IMR-90 (cell line): ENCODE measurements around the gene NOD1. TPM values are rescaled to one million over a fixed set of nuclear protein-coding genes. Genes with fewer than 3 reads are reported as not detected.

Experiments
- ATAC-seq: fragments of 200-7000 bp; cut with Tn5 transposase; 2 replicates; pipeline ENCODE4 v1.9.1; 2020; ENCODE audit warnings: low read depth, mild to moderate bottlenecking, moderate library complexity
- BruUV-seq: library from RNA; stranded (reverse); fragments of 400-500 nt; replicated peaks from 2 replicates; lab custom pipeline; 2021; lab: Mats Ljungman, UMichigan
- CTCF ChIA-PET: fragments of 300-600 bp; formaldehyde crosslinking; extraction: SDS; loops from one replicate; lab custom pipeline; 2021; ENCODE audit warnings: antibody characterized with exemption; lab: Yijun Ruan, JAX
- POLR2A ChIA-PET: fragments of 300-600 bp; sonication (Branson Sonifier 250); formaldehyde crosslinking; loops from one replicate; lab custom pipeline; 2022; ENCODE audit warnings: antibody characterized with exemption; ENCODE audit not compliant: unreplicated experiment; lab: Charles Lee
- DNase-seq: peaks from one replicate; pipeline ENCODE4 v3.0.0; 2013
- H2AFZ ChIP-seq: replicated peaks from 2 replicates; pipeline ENCODE3; 2013; ENCODE audit warnings: low read length, mild to moderate bottlenecking; ENCODE audit not compliant: poor library complexity
- H2AK5ac ChIP-seq: 2 replicates; pipeline ENCODE4 v1.6.1; 2013; ENCODE audit warnings: low read depth, low read length, inconsistent platforms
- H2AK9ac ChIP-seq: replicated peaks from 2 replicates; pipeline ENCODE3; 2013; ENCODE audit warnings: mild to moderate bottlenecking, low read depth, low read length, moderate library complexity; ENCODE audit not compliant: poor library complexity
- H2BK120ac ChIP-seq: 2 replicates; pipeline ENCODE4 v1.6.1; 2013; ENCODE audit warnings: low read depth, low read length, inconsistent platforms
- H2BK15ac ChIP-seq: 3 replicates; pipeline ENCODE4 v1.6.1; 2013; ENCODE audit warnings: low read depth, low read length, inconsistent platforms
- H2BK20ac ChIP-seq: 2 replicates; pipeline ENCODE4 v1.6.1; 2013; ENCODE audit warnings: low read depth, mild to moderate bottlenecking, inconsistent platforms, low read length, moderate library complexity
- H2BK5ac ChIP-seq: 2 replicates; pipeline ENCODE4 v1.6.1; 2013; ENCODE audit warnings: mild to moderate bottlenecking, low read depth, low read length, inconsistent platforms; ENCODE audit not compliant: poor library complexity, severe bottlenecking
- H3K14ac ChIP-seq: replicated peaks from 2 replicates; pipeline ENCODE4 v1.6.1; 2013; ENCODE audit warnings: low read depth, low read length, inconsistent platforms
- H3K18ac ChIP-seq: 2 replicates; pipeline ENCODE4 v1.6.1; 2013; ENCODE audit warnings: low read depth, low read length, control low read depth
- H3K23ac ChIP-seq: 2 replicates; pipeline ENCODE4 v1.6.1; 2013; ENCODE audit warnings: low read depth, low read length, inconsistent platforms
- H3K27ac ChIP-seq: 2 replicates; pipeline ENCODE4 v1.5.1; 2013; ENCODE audit warnings: mild to moderate bottlenecking, control low read depth, low read length; ENCODE audit not compliant: insufficient read depth
- H3K27me3 ChIP-seq: 2 replicates; pipeline ENCODE4 v1.6.1; 2013; ENCODE audit warnings: low read length; ENCODE audit not compliant: control insufficient read depth, insufficient read depth
- H3K36me3 ChIP-seq: 2 replicates; pipeline ENCODE4 v1.6.1; 2013; ENCODE audit warnings: low read length, mixed read lengths; ENCODE audit not compliant: control insufficient read depth, insufficient read depth
- H3K4ac ChIP-seq: 2 replicates; pipeline ENCODE4 v1.6.1; 2013; ENCODE audit warnings: low read depth, low read length, inconsistent platforms
- H3K4me1 ChIP-seq: 2 replicates; pipeline ENCODE4 v1.6.1; 2013; ENCODE audit warnings: low read length, mixed read lengths; ENCODE audit not compliant: control insufficient read depth, insufficient read depth
- H3K4me2 ChIP-seq: 2 replicates; pipeline ENCODE4 v1.6.1; 2013; ENCODE audit warnings: low read depth, mild to moderate bottlenecking, control low read depth, low read length, moderate library complexity
- H3K4me3 ChIP-seq: 2 replicates; pipeline ENCODE4 v1.5.1; 2013; ENCODE audit warnings: low read depth, mild to moderate bottlenecking, control low read depth, low read length, moderate library complexity; ENCODE audit not compliant: insufficient read depth
- H3K56ac ChIP-seq: 2 replicates; pipeline ENCODE4 v1.6.1; 2013; ENCODE audit warnings: low read length, inconsistent platforms; ENCODE audit not compliant: insufficient read depth; ENCODE audit errors: extremely low read depth
- H3K79me1 ChIP-seq, 2 experiments: 2 replicates each; pipeline ENCODE4 v1.6.1; 2013; ENCODE audit warnings: low read length in 2 of 2, inconsistent platforms in 1 of 2, low read depth in 1 of 2
- H3K9ac ChIP-seq: 2 replicates; pipeline ENCODE4 v1.6.1; 2013; ENCODE audit warnings: low read depth, low read length, control low read depth
- H3K9me1 ChIP-seq: 2 replicates; pipeline ENCODE4 v1.6.1; 2013; ENCODE audit warnings: low read length, inconsistent platforms; ENCODE audit not compliant: insufficient read depth
- H3K9me3 ChIP-seq: 2 replicates; pipeline ENCODE4 v1.6.1; 2013; ENCODE audit warnings: low read length; ENCODE audit not compliant: control insufficient read depth, insufficient read depth
- H4K20me1 ChIP-seq: 2 replicates; pipeline ENCODE4 v1.6.1; 2013; ENCODE audit warnings: low read length, inconsistent platforms; ENCODE audit not compliant: insufficient read depth
- H4K5ac ChIP-seq: 2 replicates; pipeline ENCODE4 v1.6.1; 2013; ENCODE audit warnings: mild to moderate bottlenecking, low read depth, low read length, control low read depth
- H4K8ac ChIP-seq, 2 experiments: 2 replicates each; pipeline ENCODE4 v1.6.1; 2013; ENCODE audit warnings: low read depth in 2 of 2, low read length in 2 of 2, control low read depth in 1 of 2, inconsistent platforms in 1 of 2
- H4K91ac ChIP-seq: 2 replicates; pipeline ENCODE4 v1.6.1; 2013; ENCODE audit warnings: low read depth, low read length, inconsistent platforms; ENCODE audit not compliant: insufficient read depth
- CEBPB ChIP-seq: IDR thresholded peaks from 2 replicates; pipeline ENCODE4 v1.6.1; 2012; ENCODE audit warnings: low read depth, low read length, improper control_type of control experiment
- CHD1 ChIP-seq: IDR thresholded peaks from 2 replicates; pipeline ENCODE4 v1.6.1; 2012; ENCODE audit warnings: low read depth, low read length, improper control_type of control experiment
- MAFK ChIP-seq: IDR thresholded peaks from 2 replicates; pipeline ENCODE4 v1.6.1; 2012; ENCODE audit warnings: low read depth, low read length, improper control_type of control experiment
- MAZ ChIP-seq: IDR thresholded peaks from 2 replicates; pipeline ENCODE4 v1.6.1; 2012; ENCODE audit warnings: low read depth, mild to moderate bottlenecking, low read length, improper control_type of control experiment, moderate library complexity, borderline replicate concordance
- MXI1 ChIP-seq: IDR thresholded peaks from 2 replicates; pipeline ENCODE4 v1.6.1; 2012; ENCODE audit warnings: low read depth, mild to moderate bottlenecking, low read length, moderate library complexity, borderline replicate concordance
- NFE2L2 ChIP-seq: fragments of 150-350 bp; IDR thresholded peaks from 2 replicates; pipeline ENCODE4 v1.6.1; 2016; ENCODE audit warnings: low read depth, mild to moderate bottlenecking, low read length
- RCOR1 ChIP-seq: IDR thresholded peaks from 2 replicates; pipeline ENCODE4 v1.6.1; 2012; ENCODE audit warnings: mild to moderate bottlenecking, low read length, improper control_type of control experiment; ENCODE audit not compliant: insufficient replicate concordance
- RFX5 ChIP-seq: IDR thresholded peaks from 2 replicates; pipeline ENCODE4 v1.8.0; 2012; ENCODE audit warnings: low read depth, mild to moderate bottlenecking, low read length, moderate library complexity
- SMC3 ChIP-seq: fragments of 150-350 bp; IDR thresholded peaks from 2 replicates; pipeline ENCODE4 v1.6.1; 2016; ENCODE audit warnings: low read depth, mild to moderate bottlenecking, antibody characterized with exemption, low read length, moderate library complexity
- WGBS, 2 experiments: methylation state at CpG; one replicate each; pipeline versions ENCODE4 v1.1.5 to v1.1.7; 2013; ENCODE audit warnings: missing lambda C conversion rate in 2 of 2; ENCODE audit not compliant: insufficient read length in 1 of 2; ENCODE audit errors: extremely low coverage in 2 of 2; 5-methylcytosine and 5-hydroxymethylcytosine counted together
- dilution Hi-C: fragments of 300-500 bp; cut with HindIII; formaldehyde crosslinking; loops from one replicate; pipeline ENCODE4 v1.14.3; 2018; ENCODE audit warnings: low sequenced_read_pairs; ENCODE audit not compliant: unreplicated experiment
- in situ Hi-C: fragments of 300-500 bp; cut with MboI; formaldehyde crosslinking; loops from 3 replicates; pipeline ENCODE4 v1.14.3; 2019; ENCODE audit warnings: low sequenced_read_pairs, inconsistent platforms, mixed read lengths
- intact Hi-C: fragments of 100-400 bp; cut with micrococcal nuclease; formaldehyde crosslinking; loops from 2 replicates; pipeline ENCODE4 v1.10.0; 2022
- polyA plus RNA-seq, 3 experiments: library from polyadenylated mRNA; depleted of rRNA; stranded (reverse); fragments of >200 nt; gene quantifications; 2 replicates each; pipeline ENCODE4 v1.2.3, GENCODE V29; 2012; ENCODE audit warnings: low replicate concordance in 1 of 3
- total RNA-seq: library from RNA; depleted of rRNA; stranded (reverse); fragments of >200 nt; gene quantifications from 2 replicates; pipeline ENCODE4 v1.2.3, GENCODE V29; 2012
- TF ChIP-seq, protein P1 (sequence below): fragments of 150-350 bp; IDR thresholded peaks from 2 replicates; pipeline ENCODE4 v1.6.1; 2016; ENCODE audit warnings: low read depth, mild to moderate bottlenecking, low read length, moderate library complexity, borderline replicate concordance
- TF ChIP-seq, protein P2 (sequence below): conservative IDR thresholded peaks from 2 replicates; pipeline ENCODE4 v1.5.1; 2012; ENCODE audit warnings: mild to moderate bottlenecking, low read depth, low read length, improper control_type of control experiment

Gene NOD1
- total and polyA plus RNA-seq, 2 of the 4 experiments (the other 2 are of a cell fraction) = 1.8 to 3.0 TPM

DNA sequence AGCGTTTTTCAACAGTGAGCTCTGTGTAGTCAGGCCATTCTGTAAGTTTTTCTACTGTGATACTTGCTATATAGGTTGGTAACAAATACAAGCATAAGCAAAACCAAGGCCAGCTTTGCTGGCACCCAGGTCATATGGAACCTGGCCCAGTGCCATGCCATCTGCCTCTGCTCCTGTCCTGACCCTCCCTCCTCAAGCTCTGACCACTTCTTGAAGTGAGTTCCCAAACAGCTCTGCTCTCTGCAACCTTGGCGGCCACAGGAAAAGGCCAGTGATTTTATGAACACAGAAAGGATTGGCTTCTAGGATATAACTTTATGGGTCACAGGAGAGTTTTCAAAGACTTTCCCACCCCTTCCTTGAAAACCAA, 12.8 kb downstream of the NOD1 start:
- TF ChIP-seq, protein P1, sequence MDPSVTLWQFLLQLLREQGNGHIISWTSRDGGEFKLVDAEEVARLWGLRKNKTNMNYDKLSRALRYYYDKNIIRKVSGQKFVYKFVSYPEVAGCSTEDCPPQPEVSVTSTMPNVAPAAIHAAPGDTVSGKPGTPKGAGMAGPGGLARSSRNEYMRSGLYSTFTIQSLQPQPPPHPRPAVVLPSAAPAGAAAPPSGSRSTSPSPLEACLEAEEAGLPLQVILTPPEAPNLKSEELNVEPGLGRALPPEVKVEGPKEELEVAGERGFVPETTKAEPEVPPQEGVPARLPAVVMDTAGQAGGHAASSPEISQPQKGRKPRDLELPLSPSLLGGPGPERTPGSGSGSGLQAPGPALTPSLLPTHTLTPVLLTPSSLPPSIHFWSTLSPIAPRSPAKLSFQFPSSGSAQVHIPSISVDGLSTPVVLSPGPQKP = no peak
- TF ChIP-seq, protein P2, sequence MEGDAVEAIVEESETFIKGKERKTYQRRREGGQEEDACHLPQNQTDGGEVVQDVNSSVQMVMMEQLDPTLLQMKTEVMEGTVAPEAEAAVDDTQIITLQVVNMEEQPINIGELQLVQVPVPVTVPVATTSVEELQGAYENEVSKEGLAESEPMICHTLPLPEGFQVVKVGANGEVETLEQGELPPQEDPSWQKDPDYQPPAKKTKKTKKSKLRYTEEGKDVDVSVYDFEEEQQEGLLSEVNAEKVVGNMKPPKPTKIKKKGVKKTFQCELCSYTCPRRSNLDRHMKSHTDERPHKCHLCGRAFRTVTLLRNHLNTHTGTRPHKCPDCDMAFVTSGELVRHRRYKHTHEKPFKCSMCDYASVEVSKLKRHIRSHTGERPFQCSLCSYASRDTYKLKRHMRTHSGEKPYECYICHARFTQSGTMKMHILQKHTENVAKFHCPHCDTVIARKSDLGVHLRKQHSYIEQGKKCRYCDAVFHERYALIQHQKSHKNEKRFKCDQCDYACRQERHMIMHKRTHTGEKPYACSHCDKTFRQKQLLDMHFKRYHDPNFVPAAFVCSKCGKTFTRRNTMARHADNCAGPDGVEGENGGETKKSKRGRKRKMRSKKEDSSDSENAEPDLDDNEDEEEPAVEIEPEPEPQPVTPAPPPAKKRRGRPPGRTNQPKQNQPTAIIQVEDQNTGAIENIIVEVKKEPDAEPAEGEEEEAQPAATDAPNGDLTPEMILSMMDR = no peak
- TF ChIP-seq CEBPB (no peak), MXI1 (no peak), NFE2L2 (no peak), MAFK (no peak), MAZ (no peak), RFX5 (no peak), RCOR1 (no peak), CHD1 (no peak), SMC3 (no peak)
- WGBS, 2 experiments = no CpG with 5 or more reads among the region's 2 CpGs
- Histone ChIP-seq H2BK15ac (no peak overlapping the region), H3K23ac (no peak overlapping the region), H2AFZ (no peak overlapping the region), H3K4ac (no peak overlapping the region), H3K56ac (no peak overlapping the region), H4K20me1 (0 out of 2 replicates have a peak, but pooled peaks cover 4% of the 10 kb centered on the region), H2BK5ac (no peak overlapping the region), H3K14ac (no peak overlapping the region), H4K91ac (no peak overlapping the region), H3K9me1 (peaks cover 16% of the 10 kb centered on the region), H3K4me3 (no peak overlapping the region), H4K5ac (peak overlapping the region; percentile 67; the same call in 1 of the 2 replicates), H3K4me2 (peak overlapping the region; percentile 29), H2BK120ac (no peak overlapping the region), H2AK9ac (no peak overlapping the region), H3K18ac (peak overlapping the region; percentile 74), H3K9ac (no peak overlapping the region), H4K8ac (no peak overlapping the region), H2AK5ac (no peak overlapping the region), H3K79me1 (peaks cover 7 to 27% of the 10 kb centered on the region in 2 experiments), H3K9me3 (no peaks in the 10 kb centered on the region), H3K27ac (peak overlapping the region; percentile 85; the same call in 1 of the 2 replicates), H3K27me3 (no peaks in the 10 kb centered on the region), H3K36me3 (no peaks in the 10 kb centered on the region), H3K4me1 (peaks cover 31% of the 10 kb centered on the region), H2BK20ac (no peak overlapping the region)
- ATAC-seq = no peak; the same call in 1 of the 2 replicates
- no peak for DNase-seq
- POLR2A ChIA-PET = no interaction called here
- in situ Hi-C loops (no loop called here), dilution Hi-C loops (no loop called here), intact Hi-C loops (no loop called here)
- CTCF ChIA-PET = interaction anchor here (0.7 to 0.8 kb wide), 2 partner anchors 10 to 96 kb away, joined by 3 to 4 read pairs; no protein-coding TSS in a partner anchor
- no TSS peak for BruUV-seq
